GM19468 (cell line): Measurements from ENCODE around the gene TCF15.
"Not testable (repeated sequence)": the region's sequence is repeated elsewhere in the genome, so short reads cannot be mapped to it uniquely, and the experiment has no call there.

ENCODE experiments used
- ATAC-seq: cut with Tn5 transposase; IDR thresholded peaks from one replicate; pipeline ENCODE4 v1.9.1; 2021; ENCODE audit warnings: mild to moderate bottlenecking, moderate library complexity, moderate number of reproducible peaks; ENCODE audit not compliant: unreplicated experiment; ENCODE audit errors: extremely low read depth

TCF15 gene

DNA sequence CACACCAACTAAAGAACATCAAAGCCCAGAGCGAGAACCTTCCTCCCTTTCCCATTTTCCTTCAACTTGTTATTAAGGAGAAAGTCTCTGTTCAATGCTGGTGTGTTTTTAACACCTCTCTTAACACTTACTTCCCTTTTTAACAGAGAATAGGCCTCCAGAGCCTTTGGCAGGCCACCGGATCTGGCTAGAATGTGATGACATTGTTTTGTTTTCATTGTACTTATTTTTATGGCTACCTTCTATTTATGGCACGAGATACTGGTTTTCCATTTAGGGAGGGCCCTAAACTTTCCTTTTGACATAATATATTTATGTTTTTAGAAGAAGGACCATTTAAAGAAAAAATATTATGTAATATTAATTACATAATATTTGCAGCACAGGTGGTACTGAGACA, 21.6 kb downstream of the TCF15 start:
- no peak for ATAC-seq

DNA sequence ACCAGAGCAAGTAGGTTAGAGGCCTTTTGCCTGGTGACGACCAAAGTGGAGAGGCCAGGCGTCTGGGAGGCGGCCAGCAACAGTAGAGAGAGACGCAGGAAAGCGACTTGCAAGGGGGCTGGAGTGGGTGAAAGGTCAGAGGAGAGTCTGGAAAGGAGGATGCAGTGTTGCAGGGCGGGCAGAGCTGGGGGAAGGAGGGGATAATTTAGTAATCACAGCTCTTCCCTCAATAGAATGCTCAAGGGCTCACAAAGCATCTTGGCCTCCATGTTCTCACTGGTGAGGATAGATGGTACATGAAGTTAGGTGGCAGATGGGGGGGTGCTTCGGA, 25.2 kb downstream of the TCF15 start:
- ATAC-seq = no peak

DNA sequence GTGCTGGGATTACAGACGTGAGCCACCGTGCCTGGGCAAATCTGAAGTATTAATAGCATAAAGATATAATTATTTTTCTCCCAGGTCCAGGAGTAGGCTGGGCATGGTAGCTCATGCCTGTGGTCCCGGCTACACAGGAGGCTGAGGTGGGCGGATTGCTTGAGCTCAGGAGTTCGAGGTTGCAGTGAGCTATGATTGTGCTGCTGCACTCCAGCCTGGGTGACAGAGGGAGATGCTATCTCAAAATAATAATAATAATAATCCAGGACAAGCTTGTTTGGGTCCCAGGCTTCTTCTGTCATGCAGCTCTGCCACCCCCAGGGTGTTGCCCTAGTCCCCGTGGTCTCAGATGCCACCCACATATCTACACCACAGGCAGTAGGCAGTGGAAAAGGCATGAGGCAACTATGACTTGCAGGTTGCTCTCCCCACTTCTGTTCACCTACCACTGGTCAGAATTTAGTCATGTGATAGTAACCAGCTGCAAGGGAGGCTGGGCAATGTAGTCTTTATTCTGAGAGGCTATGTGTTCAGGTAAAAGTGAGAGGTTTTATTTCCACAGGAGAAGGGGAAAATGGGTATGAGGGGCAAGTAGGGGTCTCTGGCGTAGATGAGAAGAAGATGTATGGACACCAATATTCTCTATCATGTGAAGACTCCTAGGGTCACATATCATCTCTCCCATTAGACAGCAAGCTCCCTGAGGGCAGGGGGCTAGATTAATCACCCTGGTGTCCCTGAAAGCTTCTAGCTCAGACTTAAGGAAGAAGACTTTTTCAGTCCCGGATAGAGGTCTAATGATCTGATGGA, 25.7 kb downstream of the TCF15 start:
- ATAC-seq = no peak

DNA sequence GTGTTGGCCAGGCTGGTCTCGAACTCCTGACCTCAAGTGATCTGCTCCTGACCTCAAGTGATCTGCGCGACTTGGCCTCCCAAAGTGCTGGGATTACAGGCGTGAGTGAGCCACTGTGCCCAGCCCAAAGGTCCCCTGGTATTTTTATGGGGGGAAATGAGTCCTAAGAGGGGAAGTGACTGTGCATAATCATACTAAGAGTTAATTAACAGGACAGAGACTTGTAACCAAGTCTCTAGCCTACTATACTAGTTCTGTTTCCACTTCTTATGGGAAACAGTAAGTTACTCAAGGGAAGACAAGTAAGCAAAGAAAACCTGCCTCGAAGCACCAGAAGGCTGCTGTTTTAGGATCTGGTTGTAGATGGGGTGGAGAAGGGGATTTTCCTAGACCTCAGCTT, 27.9 kb downstream of the TCF15 start:
- no peak for ATAC-seq

DNA sequence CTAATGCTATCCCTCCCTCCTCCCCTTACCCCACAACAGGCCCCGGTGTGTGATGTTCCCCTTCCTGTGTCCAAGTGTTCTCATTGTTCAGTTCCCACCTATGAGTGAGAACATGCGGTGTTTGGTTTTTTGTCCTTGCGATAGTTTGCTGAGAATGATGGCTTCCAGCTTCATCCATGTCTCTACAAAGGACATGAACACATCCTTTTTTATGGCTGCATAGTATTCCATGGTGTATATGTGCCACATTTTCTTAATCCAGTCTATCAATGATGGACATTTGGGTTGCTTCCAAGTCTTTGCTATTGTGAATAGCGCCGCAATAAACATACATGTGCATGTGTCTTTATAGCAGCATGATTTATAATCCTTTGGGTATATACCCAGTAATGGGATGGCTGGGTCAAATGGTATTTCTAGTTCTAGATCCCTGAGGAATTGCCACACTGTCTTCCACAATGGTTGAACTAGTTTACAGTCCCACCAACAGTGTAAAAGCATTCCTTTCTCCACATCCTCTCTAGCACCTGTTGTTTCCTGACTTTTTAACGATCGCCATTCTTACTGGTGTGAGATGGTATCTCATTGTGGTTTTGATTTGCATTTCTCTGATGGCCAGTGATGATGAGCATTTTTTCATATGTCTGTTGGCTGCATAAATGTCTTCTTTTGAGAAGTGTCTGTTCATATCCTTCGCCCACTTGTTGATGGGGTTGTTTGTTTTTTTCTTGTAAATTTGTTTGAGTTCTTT, 31.0 kb downstream of the TCF15 start:
- not testable (repeated sequence) for ATAC-seq

DNA sequence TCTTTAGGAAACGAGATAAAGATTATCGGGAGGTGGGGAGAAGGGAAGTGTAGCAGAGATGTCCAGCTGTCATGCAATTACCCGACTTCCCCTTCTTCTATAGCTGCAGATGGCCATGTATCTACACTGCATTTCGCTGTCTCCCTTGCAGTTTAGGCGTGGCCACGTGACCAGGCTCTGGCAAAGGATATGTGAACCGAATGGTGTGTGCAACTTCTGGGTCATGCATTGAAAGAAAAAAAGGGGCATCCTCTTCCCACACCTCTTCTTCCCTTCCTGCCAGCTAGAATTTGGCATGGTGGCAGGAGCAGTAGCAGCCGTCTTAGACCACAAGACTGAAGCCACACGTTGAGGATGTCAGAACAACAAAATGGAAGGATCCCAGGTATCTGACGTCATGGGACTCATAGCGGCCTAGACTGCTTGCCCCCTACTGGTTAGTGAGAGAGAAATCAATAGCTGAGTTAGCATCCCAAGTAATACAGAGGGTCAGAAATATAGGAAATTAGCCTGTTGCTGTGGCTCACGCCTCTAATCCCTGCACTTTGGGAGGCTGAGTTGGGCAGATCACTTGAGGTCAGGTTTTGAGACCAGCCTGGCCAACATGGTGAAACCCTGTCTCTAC, 32.8 kb downstream of the TCF15 start:
- ATAC-seq = no peak

DNA sequence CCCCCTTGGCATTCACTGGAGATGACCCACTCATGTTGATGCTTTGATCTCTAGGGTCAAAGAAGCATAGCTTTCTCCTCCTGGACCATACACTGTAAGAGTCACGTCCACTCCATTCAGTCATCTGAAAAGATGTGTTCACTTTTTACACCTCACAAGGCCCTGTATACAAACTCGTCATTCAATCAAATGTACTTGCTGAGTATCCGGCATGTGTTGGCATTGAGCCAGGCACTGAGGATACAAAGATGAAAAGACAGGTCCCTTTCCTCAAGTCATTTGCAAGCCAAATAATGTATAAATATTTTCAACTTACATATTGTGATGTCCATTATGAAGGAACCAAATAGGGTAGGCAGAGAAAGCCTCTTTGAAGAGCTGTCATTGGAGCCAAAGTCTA, 34.0 kb downstream of the TCF15 start:
- no peak for ATAC-seq

DNA sequence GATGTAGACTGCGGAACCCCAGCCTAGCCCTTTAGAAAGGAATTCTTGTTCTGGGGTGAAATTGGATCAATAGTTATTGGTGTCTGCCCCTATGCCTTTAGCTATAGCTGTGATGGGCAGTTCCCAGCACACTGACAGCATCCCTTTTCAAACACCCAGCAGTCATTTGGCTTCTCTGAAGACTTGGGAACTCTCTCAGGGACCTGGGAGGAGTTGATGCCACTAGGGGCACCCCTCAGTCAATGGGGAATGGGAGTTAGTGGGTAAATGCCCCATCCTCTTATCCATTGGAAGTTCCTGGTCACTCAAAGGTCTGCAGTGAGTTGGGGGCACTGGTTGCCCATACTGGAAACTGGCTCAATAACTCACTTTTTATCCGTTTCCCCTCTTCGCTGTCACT, 34.9 kb downstream of the TCF15 start:
- ATAC-seq = no peak

DNA sequence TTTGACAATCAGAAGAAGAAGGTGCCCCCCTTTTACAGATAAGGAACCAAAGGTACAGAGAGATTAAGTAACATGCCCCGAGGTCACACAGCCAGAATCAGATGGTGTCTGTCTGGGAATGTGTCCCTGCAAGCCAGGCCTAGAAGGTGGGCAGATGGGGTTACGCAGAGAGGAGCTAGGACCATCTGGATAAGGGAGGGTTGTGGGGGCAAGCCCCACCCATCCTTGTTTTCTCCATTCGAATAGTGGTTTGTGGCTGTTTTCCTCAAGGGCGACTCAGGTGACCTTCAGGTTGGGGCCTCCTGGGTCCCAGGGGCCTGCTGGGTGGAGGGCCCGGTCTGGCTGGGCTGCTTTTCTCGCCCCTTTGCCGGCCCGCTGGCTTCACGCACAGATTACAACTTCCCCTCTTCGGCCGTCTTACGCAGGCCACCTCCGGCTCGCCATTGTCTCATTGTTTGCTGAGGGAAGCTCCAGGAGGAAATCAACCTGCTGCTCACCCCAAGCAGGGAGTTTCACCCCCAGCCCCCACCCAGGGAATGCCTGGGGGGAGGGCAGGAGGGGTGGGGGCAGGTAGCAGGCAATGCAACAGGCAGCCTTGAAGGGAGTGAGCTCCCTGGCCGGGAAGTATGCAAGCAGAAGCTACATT, 35.7 kb downstream of the TCF15 start:
- ATAC-seq = no peak

DNA sequence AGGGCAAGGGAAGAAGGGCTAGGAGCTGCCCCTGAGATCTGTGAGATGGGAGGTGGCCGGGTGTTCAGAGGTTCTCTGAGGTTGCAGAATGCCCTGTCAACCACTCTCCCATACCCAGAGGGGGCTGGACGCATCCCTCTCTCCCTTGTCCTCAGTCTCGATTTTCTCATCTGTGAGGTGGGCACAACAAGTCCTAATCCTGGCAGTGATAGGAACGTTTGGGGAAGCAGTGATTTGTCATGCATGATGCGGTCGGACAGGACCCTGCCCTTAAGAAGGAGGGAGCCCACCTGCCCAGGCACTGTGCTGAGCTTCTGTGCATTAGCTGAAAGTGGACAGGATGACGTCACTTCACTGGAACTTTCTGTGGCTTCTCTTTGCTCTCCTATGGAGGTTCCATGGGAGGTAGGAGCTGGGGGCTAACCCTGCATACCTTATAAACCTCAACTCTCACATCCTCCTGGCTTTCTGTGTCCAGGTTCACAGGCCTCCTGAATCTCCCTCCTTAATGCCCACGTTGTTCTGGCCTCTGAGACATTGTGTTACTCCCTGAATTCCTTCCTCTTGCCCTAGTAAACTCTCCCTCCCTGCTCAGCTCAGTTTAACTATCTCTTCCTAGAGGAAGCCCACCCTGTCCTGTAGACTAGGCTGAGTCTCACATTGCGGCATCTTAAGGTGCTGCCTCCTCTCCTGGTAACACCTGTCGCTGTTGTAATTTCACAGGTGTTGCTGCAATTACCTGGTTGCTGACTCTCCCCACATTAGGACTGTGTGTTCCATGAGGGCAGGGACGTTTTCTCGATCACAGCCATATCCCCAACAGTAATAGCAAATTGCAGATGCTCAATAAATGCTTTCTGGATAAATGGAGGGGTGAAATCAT, 36.5 kb downstream of the TCF15 start:
- no peak for ATAC-seq

DNA sequence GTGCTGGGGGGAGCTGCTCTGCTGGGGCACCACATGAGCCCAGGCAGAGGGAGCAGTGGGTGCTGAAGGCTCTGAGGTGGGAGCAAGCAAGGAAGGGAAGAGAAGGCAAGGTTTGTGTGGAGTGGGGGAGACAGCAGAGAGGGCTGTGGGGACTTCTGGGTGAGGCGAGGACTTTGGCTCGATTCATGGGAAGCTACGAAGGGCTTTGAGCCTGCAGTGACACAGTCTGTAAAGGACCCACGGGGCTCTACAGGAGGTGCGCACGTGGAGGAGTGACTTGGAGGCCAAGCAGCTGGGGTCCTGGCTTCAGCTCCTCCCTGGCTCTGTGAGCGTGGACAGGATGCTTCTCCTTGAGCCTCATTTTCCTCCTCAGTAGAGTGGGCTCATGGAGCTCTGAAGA, 37.4 kb downstream of the TCF15 start:
- ATAC-seq = no peak

DNA sequence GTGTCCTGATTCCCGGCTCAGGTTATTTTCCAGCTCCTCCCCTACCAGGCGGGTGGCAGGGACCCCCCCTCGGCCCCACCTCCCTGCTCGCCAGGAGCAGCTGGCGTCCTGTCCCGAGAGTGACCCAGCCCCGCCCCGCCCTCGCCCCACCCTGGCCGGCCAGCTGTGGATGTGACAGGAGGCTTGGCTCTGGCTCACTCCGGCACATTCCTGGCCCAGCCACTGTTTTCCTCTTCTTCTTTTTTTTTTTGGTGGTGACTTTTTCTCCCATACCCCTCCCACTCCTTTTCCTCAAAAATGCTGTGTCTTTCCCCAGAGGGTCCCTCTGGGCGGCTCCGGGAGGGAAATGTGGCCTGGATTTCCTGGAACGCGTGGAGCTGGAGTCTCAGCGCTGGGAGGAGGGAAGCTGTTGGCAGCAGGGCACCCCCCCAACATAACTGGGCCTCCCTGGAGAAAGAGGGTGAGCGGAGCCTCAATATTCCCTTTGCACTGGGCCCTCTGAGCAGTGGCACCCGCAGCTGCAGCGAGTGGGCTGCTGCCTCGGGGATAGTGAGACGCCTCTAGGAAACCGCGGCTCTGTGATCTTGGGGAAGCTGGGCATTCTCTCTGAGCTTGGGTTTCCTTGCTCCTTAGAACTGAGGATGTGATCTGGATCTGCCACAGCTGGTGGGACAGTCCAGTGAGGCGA, 38.2 kb downstream of the TCF15 start:
- no peak for ATAC-seq

DNA sequence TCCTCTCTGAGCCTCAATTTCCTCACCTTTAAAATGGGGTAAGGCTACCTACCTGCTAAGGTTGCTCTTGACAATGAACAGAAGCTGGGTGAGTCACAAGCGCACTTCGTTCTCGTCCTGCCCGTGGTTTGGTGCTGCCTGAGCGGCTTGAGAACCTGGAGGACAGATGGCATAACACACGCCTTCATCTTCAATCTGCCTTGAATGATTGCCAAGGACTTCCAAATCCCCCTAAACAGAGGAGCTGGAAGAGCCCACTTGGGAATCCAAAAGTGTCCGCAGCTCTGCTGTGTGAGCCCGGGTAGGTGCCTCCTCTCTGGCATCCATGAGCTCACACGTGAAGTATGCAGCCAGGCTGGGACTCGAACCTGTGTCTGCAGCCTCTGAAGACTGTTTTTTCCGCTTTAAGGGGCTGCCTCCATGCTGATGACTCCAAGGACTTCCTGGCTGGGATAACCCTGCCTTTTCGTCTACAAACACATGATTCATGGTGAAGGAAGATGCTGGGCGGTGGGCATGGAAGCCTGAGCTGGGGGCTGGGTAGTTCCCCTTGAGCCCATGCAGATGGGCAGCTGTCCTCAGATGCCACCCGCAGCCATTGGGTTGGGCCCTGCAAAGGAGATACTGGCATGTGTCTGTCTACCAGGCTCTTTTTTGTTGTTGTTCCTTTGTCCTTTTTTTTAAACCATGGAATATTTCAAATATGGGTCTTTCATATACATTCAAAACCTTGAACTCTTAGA, 41.3 kb downstream of the TCF15 start:
- ATAC-seq = no peak

DNA sequence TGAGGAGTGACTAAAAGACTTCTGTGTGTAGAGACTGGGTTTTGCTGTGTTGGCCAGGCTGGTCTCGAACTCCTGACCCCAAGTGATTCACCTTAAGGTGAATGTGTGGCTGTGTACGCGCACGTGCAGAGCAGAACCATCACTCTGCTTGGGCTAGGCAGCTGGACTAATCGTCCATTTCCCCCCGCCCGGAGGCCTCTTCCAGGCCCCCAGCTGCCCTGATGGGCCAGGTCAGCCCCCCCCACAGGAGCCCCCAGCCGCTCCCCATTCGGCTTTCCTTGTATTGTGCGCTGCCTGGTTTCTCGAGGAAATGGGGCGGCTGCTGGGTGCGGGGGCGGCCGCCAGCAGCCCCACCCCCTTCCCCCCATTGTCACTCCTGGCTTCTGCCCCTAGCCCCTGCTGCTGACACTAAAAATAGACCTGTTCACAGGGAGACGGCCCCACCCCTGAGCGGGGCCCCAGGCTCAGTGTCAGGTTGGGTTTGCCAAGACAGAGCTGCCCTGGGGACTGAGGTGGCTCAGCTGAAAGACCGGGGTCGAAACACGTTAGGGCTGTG, 41.9 kb downstream of the TCF15 start:
- no peak for ATAC-seq

DNA sequence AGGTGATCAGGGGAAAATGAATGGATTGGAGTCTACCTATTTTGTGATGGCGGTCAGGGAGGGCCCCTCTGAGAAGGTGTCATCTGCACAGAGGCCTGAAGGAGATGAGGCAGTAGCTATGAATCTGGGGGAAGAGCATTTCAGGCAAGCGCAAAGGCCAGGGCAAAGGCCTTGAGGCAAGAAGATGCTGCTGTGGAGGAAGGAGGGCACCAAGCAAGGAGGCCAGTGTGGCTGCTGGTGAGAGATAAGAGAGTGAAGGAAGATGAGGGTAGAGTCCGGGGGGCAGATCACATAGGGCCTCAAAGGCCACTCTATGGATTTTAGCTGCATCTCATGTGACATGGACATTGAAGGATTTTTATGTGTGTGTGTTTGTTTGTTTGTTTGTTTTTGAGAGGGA, 45.9 kb downstream of the TCF15 start:
- no peak for ATAC-seq

DNA sequence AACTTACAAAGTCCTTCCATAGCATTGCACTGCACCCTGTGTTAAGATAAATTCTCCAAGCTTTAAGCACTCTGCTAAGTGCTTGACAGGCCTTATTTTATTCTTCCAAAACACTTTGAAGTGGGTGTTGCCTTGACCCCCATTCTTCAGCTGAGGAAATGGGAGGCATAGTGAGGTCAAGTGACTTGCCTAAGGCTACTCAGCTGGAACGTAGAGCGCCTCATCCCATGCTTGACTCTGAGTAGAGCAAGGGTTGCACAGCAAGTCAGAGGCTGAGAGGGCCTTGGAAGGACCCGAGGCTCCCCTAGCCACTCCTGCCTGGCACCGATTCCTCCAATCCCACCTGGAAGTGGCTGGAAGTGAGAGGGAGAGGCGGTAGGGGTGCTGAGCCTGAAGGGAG, 46.9 kb downstream of the TCF15 start:
- no peak for ATAC-seq

DNA sequence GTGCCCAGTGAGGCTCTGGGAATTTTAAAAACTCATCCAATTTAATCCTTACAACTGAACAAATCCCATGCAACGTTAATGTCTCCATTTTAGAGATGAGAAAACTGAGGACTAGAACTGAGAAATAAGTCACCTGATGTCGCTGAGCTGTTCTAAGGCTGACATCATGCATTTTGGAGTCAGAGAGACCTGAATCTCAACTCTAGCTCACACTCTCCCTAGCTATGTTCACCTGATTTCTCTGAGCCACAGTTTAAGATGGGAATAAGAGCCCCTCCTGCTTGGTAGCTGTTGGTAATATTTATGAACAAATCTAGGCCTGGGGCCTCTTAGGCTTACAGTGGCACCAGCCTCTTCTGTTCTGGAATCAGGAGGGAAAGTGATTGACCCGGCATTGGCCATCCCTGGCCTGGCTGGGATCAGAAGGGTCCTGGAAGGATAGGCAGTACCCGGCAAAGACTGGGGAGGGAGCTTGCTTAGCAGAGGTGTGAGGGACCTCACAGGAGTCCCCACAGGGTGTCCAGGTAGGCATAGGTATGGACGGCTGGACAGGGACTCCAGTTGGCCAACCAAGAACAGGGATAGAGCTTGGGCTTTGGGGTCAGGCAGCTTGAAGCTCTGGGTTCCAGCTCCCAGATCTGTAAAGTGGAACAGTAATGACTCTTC, 47.7 kb downstream of the TCF15 start:
- ATAC-seq = no peak
